HUDEP-2 (cell line): Measurements from ENCODE around the gene SLC25A10.
A peak's percentile ranks its signal among the peaks of the same experiment; 100 is the strongest.
"Not testable (repeated sequence)": the region's sequence is repeated elsewhere in the genome, so short reads cannot be mapped to it uniquely, and the experiment has no call there.

ENCODE experiments used
- DNase-seq, 76 experiments: peaks; one replicate each; lab custom pipeline; 2025; ENCODE audit not compliant: unreplicated experiment in 76 of 76; lab: John Stamatoyannopoulos, UW

The SLC25A10 gene

GRCh38 chr17:81719410-81720266 lies 7.6 kb downstream of the SLC25A10 start:
- DNase-seq, result no peak

GRCh38 chr17:81720267-81721071 lies 8.4 kb downstream of the SLC25A10 start:
- DNase-seq, result no peak

GRCh38 chr17:81722184-81723120 lies 10.4 kb downstream of the SLC25A10 start:
- DNase-seq, result peak in 55 of 76 experiments; percentile 12 to 71 (median 42)

- peak in 1 of 76 experiments; percentile 9 for DNase-seq
Observed at GRCh38 chr17:81723651-81724209, 11.6 kb downstream of the SLC25A10 start.

DNA sequence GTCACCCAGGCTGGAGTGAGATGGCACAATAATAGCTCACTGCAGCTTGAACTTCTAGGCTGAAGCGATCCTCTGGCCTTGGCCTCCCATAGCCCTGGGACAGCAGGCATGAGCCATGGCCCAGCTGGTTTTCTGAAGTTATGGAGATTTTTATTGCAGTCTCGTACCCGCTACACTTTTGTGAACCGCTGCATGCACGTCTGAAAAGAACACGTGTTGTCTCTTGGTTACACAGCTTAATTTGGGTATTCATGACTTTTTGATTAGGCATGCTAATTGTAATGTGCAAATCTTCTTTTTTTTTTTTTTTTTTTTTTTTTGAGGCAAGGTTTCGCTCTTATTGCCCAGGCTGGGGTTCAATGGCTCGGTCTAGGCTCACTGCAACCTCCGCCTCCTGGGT lies 13.4 kb downstream of the SLC25A10 start:
- no peak for DNase-seq

- DNase-seq, result no peak
Observed at GRCh38 chr17:81726004-81726403, 13.9 kb downstream of the SLC25A10 start.

DNA sequence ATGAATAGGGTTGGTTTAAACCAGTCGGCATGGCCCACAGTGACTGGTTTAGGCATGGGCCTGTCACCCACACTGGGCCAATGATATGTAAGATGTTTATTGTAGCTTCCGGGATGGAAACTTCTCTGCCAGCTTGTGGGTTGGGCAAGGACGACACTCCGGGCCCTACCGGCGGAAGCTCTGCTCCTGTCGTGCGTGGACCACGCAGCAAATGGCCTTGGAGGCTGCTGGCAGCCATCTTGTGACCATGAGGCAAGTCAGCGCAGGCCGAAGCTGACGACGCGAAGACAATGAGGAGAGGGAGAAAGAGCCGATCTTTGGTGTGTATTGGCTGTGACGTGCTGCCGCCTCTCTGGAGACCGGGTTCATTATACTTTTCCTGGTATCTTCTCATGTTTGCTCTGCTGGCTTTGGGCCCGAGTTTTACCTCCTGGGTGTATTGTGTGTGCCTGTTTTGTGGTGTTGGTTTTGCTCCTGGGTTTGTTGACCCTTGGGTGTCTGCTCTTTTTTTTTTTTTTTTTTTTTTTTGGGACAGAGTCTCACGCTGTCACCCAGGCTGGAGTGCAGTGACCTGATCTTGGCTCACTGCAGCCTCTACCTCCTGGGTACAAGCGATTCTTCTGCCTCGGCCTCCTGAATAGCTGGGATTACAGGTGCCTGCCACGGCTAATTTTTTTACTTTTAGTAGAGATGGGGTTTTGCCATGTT lies 15.4 kb downstream of the SLC25A10 start:
- DNase-seq, result no peak

DNA sequence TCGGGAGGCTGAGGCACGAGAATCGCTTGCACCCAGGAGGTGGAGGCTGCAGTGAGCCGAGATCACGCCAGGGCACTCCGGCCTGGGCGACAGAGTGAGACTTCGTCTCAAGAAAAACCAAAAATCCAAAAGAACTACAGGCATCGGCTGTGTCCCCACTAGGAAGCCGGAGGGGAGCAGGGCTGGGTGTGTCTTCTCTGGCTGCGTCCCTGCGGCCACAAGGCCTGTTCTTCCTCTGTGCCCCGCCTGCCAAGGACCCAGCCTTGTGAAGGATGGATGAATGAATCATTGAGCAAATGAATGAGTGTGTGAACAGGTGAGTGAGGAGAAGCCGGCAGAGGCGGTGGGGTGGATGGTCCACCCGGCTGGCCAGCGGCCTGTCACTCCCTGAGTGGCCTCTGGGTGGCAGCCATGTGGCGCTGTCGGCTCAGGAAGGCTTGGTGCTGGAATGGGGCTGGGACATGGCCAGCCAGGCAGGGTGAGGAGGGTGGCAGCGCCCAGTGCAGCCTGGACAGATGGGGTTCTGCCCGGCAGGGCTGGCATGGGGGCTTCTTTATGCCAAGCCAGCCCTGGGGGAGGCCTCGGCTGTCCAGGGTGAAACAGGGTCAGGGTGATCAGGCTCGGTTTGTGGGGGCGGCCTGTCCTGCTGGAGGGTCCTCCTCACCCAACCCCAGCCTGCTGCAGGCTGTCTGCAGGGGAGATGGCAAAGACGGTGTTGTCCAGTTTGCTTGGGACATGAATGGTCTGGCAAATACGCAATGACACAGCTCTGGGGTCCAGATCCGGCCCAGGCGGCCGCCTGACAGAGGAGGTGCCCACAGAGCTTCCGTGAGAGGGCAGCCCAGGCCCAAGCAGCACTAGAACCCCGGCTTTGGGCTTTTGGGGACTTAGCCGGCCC lies 21.7 kb downstream of the SLC25A10 start:
- DNase-seq, result peak in 67 of 76 experiments; percentile 8 to 84 (median 64)

DNA sequence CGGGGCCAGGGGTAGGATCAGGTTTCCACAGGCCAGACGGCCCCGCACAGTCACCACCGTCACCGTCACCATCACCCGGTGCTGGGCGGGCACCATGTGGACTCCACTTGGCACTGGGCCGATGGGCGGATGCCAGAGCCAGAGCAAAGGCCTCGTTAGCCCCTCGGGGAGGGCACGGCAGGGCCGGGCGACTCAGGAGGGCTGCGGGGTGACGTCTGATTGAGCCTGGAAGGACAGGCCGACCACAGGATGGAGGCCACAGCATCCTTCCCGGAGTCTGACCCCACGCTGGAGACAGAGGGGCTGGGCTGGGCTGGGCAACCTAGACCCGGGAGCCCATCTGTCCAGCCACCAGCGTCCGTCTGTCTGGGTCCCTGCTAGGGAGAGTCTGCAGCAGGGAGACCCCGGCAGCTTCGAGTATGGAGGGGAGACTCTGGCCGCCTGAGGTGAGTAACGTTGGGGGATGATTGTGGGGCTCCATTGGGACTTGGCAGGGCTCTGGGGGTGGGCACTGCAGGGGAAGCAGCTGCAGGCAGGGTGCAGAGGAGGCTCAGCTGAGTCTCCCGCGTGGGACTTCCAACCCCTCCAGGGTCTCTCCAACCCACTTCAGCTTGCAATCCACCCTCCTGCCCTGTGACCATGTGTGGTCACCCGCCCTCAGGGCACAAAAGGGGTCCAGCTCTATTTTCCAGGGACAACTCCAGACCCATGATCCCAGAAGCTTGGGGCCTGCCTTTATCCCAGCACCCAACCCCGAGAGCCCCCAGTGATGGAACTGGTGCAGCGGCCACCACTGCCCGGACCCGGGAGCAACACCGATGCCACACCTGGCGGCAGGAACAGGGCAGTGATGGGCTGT lies 22.6 kb downstream of the SLC25A10 start:
- DNase-seq, result peak in 37 of 76 experiments; percentile 9 to 80 (median 50)

- DNase-seq, result peak in 74 of 76 experiments; percentile 35 to 92 (median 79)
Observed at GRCh38 chr17:81735264-81736102, 23.4 kb downstream of the SLC25A10 start.

- DNase-seq, result no peak
Observed at GRCh38 chr17:81737947-81738800, 26.1 kb downstream of the SLC25A10 start.

- DNase-seq, result no peak
Observed at GRCh38 chr17:81738801-81739393, 26.8 kb downstream of the SLC25A10 start.

DNA sequence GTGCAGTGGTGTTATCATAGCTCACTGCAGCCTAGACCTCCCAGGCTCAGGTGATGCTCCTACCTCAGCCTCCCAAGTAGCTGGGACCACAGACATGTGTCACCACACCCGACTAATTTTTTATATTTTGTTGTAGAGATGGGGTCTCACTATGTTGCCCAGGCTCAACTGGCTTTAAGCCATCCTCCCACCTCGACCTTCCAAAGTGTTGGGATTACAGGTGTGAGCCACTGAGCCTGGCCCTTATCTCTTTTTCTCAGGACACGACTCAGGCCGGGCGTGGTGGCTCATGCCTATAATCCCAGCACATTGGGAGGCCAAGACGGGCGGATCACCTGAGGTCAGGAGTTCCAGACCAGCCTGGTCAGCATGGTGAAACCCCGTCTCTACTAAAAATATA lies 27.5 kb downstream of the SLC25A10 start:
- not testable (repeated sequence) for DNase-seq

DNA sequence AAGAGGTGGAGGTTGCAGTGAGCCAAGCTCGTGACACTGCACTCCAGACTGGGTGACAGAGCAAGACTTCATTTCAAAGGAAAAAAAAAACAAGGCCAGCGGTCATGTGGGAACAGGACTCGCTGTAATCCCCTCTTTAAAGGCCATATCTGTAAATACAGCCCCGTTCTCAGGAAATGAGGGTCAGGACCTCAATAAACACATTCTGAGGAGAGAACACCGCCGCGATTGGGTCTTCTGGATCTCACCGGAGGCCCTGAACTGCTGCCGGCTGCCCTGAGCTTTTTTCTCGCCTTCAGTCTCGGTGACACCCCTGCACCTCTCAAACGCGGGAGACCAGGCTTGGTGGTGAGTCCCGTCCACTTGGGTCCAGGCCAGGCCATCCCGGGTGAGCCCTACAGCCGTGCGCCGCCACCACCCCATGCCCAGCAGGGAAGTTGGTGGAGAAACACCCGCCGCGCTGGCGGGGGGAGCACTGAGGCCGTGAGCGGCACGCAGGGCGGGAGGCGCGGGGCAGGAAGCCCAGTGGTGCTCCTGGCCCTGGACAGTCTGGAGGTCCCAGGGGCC lies 28.4 kb downstream of the SLC25A10 start:
- no peak for DNase-seq

DNA sequence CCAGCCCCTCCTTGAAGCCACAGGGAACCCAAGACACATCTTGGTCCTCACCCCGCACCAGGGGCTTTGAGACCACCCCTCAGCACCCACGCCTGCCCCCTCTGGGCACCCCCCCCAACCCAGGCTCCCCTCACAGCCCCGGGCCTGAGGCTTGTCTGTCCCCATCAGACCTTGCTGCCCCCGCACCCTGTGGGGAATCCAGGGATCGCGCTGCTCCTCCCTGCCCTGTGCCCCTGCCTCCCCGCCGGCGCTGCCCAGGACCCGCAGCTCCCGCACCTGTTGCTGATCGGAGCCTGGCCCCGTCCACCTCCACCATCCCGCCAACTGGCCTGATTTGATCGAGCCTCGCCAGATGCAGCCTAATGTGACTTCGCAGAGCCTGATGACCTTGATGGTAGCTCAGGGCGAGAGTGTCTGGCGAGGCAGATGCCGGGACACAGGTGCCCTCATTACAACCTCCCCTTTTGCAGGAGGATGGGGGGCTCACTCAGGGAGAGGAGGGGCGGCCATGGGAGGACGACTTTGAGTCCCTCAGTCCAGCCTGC lies 29.0 kb downstream of the SLC25A10 start:
- DNase-seq, result no peak
